ENCODE data around the gene ZIC4.

Gene ZIC4

GRCh38 chr3:147389717-147390116 is 16.6 kb downstream of the ZIC4 start:
- no peak for DNase-seq

- no peak for DNase-seq
These were observed 17.4 kb downstream of the ZIC4 start for GRCh38 chr3:147388700-147389580.

- no peak for DNase-seq
These were observed 18.3 kb downstream of the ZIC4 start for GRCh38 chr3:147387885-147388699.

- no peak for DNase-seq
These were observed 19.0 kb downstream of the ZIC4 start for GRCh38 chr3:147387291-147387884.

GRCh38 chr3:147385059-147386012 is 21.0 kb downstream of the ZIC4 start:
- DNase-seq = no peak

- DNase-seq = no peak
These were observed 21.9 kb downstream of the ZIC4 start for GRCh38 chr3:147384210-147385058.

- DNase-seq = no peak
These were observed 22.7 kb downstream of the ZIC4 start for GRCh38 chr3:147383617-147384016.

- no peak for DNase-seq
These were observed 24.7 kb downstream of the ZIC4 start for GRCh38 chr3:147381596-147381995.

- DNase-seq = no peak
These were observed 25.4 kb downstream of the ZIC4 start for GRCh38 chr3:147380977-147381376.

- no peak for DNase-seq
These were observed 25.9 kb downstream of the ZIC4 start for GRCh38 chr3:147380387-147380951.

- DNase-seq = no peak
These were observed 26.7 kb downstream of the ZIC4 start for GRCh38 chr3:147379651-147380050.

- no peak for DNase-seq
These were observed 28.7 kb downstream of the ZIC4 start for GRCh38 chr3:147377412-147378367.

- DNase-seq = no peak
These were observed 33.0 kb downstream of the ZIC4 start for GRCh38 chr3:147373301-147373700.

- no peak for DNase-seq
These were observed 33.8 kb downstream of the ZIC4 start for GRCh38 chr3:147372525-147373027.

GRCh38 chr3:147371771-147372340 is 34.5 kb downstream of the ZIC4 start:
- DNase-seq = no peak

- no peak for DNase-seq
These were observed 35.2 kb downstream of the ZIC4 start for GRCh38 chr3:147371140-147371539.

- no peak for DNase-seq
These were observed 36.0 kb downstream of the ZIC4 start for GRCh38 chr3:147370349-147370748.

- no peak for DNase-seq
These were observed 36.7 kb downstream of the ZIC4 start for GRCh38 chr3:147369661-147370123.

GRCh38 chr3:147369231-147369630 is 37.1 kb downstream of the ZIC4 start:
- no peak for DNase-seq

All from NCI-H2081 treated with DMSO at 0.1 percent for 48 hours (cell line).